MM.1S (cell line): Measurements from ENCODE around the gene SNX5.

Source experiments
- DNase-seq: peaks from one replicate; pipeline ENCODE4 v3.0.0-alpha.2; 2015
- H2AFZ ChIP-seq: fragments of 300-600 bp; sonication (generic); 2 replicates; pipeline ENCODE4 v1.6.0; 2016; ENCODE audit warnings: antibody characterized with exemption, low read length
- H3F3A ChIP-seq: fragments of 300-600 bp; sonication (generic); 2 replicates; pipeline ENCODE4 v1.6.1; 2016; ENCODE audit warnings: mild to moderate bottlenecking, antibody characterized with exemption, low read length, moderate library complexity, mixed read lengths; ENCODE audit not compliant: insufficient read depth
- H3K27ac ChIP-seq: fragments of 300-600 bp; sonication (generic); 2 replicates; pipeline ENCODE4 v1.5.1; 2016; ENCODE audit warnings: mild to moderate bottlenecking, low read length
- H3K27me3 ChIP-seq: fragments of 300-600 bp; sonication (generic); replicated peaks from 2 replicates; pipeline ENCODE4 v1.6.0; 2016; ENCODE audit warnings: low read length; ENCODE audit not compliant: insufficient read depth
- H3K36me3 ChIP-seq: fragments of 300-600 bp; sonication (generic); replicated peaks from 2 replicates; pipeline ENCODE4 v1.6.1; 2016; ENCODE audit warnings: mild to moderate bottlenecking, low read length, mixed read lengths; ENCODE audit not compliant: insufficient read depth
- H3K4me1 ChIP-seq: fragments of 300-600 bp; sonication (generic); 2 replicates; pipeline ENCODE4 v1.6.1; 2016; ENCODE audit warnings: low read length, mixed read lengths
- H3K4me2 ChIP-seq: fragments of 300-600 bp; sonication (generic); 2 replicates; pipeline ENCODE4 v1.6.0; 2016; ENCODE audit warnings: low read depth, low read length
- H3K4me3 ChIP-seq: fragments of 300-600 bp; sonication (generic); 2 replicates; pipeline ENCODE4 v1.5.1; 2016; ENCODE audit warnings: low read length, mixed read lengths
- H3K79me2 ChIP-seq: fragments of 300-600 bp; sonication (generic); 2 replicates; pipeline ENCODE4 v1.6.1; 2016; ENCODE audit warnings: mixed run types, low read length, mixed read lengths
- H3K9ac ChIP-seq: fragments of 300-600 bp; sonication (generic); 2 replicates; pipeline ENCODE4 v1.6.1; 2016; ENCODE audit warnings: low read length, mixed read lengths
- H3K9me2 ChIP-seq: fragments of 300-600 bp; sonication (generic); replicated peaks from 2 replicates; pipeline ENCODE4 v1.6.1; 2016; ENCODE audit warnings: mild to moderate bottlenecking, low read length, mixed read lengths; ENCODE audit not compliant: insufficient read depth
- H3K9me3 ChIP-seq: fragments of 300-600 bp; sonication (generic); replicated peaks from 2 replicates; pipeline ENCODE4 v1.6.1; 2016; ENCODE audit warnings: mild to moderate bottlenecking, low read length, mixed read lengths; ENCODE audit not compliant: insufficient read depth
- H4K20me1 ChIP-seq: fragments of 300-600 bp; sonication (generic); 2 replicates; pipeline ENCODE4 v1.6.1; 2016; ENCODE audit warnings: mild to moderate bottlenecking, low read length, moderate library complexity, mixed read lengths; ENCODE audit not compliant: insufficient read depth
- EZH2 ChIP-seq: fragments of 300-600 bp; sonication (generic); optimal IDR thresholded peaks from 2 replicates; pipeline ENCODE3; 2017; ENCODE audit warnings: low read depth, mild to moderate bottlenecking, antibody characterized with exemption, low read length, mixed read lengths
- EZH2phosphoT487 ChIP-seq: fragments of 300-600 bp; sonication (generic); IDR thresholded peaks from 2 replicates; pipeline ENCODE4 v1.6.1; 2018; ENCODE audit warnings: antibody characterized with exemption, low read length
- TF ChIP-seq, protein P1 (sequence below): fragments of 300-600 bp; sonication (generic); IDR thresholded peaks from 2 replicates; pipeline ENCODE4 v1.5.1; 2016; ENCODE audit warnings: antibody characterized with exemption, low read length, mixed read lengths

SNX5 gene

DNA sequence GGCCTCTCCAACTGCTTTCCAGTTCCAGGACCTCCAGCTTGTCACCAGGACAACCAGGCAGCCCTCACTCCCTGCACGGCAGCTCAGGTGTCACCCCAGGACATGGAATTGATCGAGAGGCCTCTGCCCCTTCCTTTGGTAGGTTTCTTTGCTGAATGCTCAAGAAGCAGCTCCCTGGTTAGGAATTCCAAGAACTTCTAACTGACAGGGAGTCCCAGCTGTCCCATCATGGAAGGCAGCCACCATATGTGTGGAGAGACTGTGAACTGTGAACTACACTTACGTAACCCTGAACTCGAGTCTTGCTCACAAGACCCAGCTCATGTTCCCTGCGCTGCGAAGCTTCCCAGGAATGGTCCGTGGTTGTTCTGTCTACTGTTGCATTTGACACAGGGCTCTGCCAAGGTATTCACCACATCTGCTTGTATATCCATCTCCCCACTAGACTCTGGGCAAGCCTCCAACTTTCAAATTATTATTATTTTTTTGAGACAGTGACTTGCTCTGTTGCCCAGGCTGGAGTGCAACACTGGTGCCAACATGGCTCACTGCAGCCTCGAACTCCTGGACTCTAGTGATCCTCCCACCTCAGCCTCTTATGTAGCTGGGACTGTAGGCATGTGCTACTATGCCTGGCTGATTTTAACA lies 35.9 kb upstream of the SNX5 start:
- Histone ChIP-seq H2AFZ (no peak overlapping the region), H3K27me3 (no peaks in the 10 kb centered on the region), H3F3A (0 out of 2 replicates have a peak, but pooled peaks cover 5% of the 10 kb centered on the region), H3K9me3 (no peaks in the 10 kb centered on the region), H3K27ac (no peak overlapping the region), H3K4me2 (no peak overlapping the region; the same call in 1 of the 2 replicates), H3K4me1 (peaks cover 15% of the 10 kb centered on the region), H3K9me2 (no peaks in the 10 kb centered on the region), H3K4me3 (no peak overlapping the region), H3K9ac (no peak overlapping the region), H3K79me2 (no peaks in the 10 kb centered on the region), H3K36me3 (no peaks in the 10 kb centered on the region), H4K20me1 (no peaks in the 10 kb centered on the region)
- no peak for DNase-seq
- no peak for TF ChIP-seq EZH2
- no peak for TF ChIP-seq EZH2phosphoT487
- TF ChIP-seq, protein P1, sequence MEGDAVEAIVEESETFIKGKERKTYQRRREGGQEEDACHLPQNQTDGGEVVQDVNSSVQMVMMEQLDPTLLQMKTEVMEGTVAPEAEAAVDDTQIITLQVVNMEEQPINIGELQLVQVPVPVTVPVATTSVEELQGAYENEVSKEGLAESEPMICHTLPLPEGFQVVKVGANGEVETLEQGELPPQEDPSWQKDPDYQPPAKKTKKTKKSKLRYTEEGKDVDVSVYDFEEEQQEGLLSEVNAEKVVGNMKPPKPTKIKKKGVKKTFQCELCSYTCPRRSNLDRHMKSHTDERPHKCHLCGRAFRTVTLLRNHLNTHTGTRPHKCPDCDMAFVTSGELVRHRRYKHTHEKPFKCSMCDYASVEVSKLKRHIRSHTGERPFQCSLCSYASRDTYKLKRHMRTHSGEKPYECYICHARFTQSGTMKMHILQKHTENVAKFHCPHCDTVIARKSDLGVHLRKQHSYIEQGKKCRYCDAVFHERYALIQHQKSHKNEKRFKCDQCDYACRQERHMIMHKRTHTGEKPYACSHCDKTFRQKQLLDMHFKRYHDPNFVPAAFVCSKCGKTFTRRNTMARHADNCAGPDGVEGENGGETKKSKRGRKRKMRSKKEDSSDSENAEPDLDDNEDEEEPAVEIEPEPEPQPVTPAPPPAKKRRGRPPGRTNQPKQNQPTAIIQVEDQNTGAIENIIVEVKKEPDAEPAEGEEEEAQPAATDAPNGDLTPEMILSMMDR: no peak

DNA sequence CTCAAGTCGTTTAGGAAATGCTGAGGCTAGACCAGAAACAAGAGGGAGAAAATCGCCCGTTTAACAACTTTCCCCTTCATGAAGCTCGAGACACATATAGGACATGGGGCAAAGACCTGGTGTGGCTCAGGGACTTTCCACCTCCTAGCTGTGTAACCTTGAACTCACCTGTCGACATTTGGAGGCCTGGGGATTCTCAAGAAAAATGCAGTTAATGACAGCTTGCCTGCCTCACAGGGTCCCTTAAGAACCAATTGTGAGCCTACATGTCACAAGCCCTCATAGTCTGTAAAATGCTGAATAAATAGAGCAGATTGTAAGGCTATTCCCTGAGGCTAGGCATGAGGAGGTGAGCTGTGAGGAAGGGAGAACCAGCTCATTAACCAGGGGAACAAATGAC lies 35.3 kb upstream of the SNX5 start:
- H3K9me2 ChIP-seq: no peaks in the 10 kb centered on the region
- H4K20me1 ChIP-seq: no peaks in the 10 kb centered on the region
- TF ChIP-seq EZH2phosphoT487 (no peak), EZH2 (no peak)
- TF ChIP-seq, protein P1: no peak
- H3K79me2 ChIP-seq: no peaks in the 10 kb centered on the region
- H3F3A ChIP-seq: 0 out of 2 replicates have a peak, but pooled peaks cover 5% of the 10 kb centered on the region
- no peak overlapping the region for H2AFZ ChIP-seq
- peak; percentile 81 for DNase-seq
- H3K27ac ChIP-seq: peak overlapping the region; percentile 13; the same call in 1 of the 2 replicates
- peak overlapping the region; percentile 32; the same call in 1 of the 2 replicates for H3K4me2 ChIP-seq
- no peaks in the 10 kb centered on the region for H3K9me3 ChIP-seq
- H3K9ac ChIP-seq: no peak overlapping the region
- H3K27me3 ChIP-seq: no peaks in the 10 kb centered on the region
- peaks cover 15% of the 10 kb centered on the region for H3K4me1 ChIP-seq
- H3K36me3 ChIP-seq: no peaks in the 10 kb centered on the region
- no peak overlapping the region for H3K4me3 ChIP-seq

DNA sequence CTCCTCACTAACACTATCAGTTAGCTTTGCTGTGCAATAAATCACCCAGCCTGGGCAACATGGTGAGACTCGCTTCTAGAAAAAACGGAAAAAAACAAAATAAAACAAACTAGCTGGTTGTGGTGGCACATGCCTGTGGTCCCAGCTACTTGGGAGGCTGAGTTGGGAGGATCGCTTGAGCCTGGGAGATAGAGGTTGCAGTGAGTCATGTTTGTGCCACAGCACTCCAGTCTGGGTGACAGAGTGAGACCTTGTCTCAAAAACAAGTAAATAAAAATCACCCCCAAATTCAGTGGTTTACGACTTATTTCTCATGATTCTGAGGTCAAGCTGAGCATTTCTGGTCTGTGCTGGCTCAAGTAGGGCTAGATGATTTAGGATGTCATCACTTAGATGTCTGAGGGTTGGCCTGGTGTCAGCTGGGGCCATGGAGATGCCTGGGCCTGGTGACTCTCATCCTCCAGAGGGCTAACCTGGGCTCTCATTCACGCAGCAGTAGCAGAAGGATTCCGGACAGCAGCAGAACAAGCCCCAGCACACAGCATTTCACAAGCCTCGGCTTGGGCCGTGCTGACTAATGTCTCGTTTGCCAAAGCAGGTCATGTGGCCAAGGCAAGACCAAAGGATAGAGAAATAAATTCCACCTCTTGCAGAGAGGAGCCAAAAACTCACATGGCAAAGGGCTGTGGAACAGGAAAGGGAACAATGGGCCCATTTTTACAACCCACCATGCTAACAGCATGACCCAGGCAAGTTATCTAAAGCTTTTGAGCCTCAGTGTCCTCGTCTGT lies 32.7 kb upstream of the SNX5 start:
- no peaks in the 10 kb centered on the region for H3K36me3 ChIP-seq
- H3K79me2 ChIP-seq: no peaks in the 10 kb centered on the region
- H2AFZ ChIP-seq: no peak overlapping the region
- H3K4me3 ChIP-seq: no peak overlapping the region
- H3F3A ChIP-seq: 0 out of 2 replicates have a peak, but pooled peaks cover 5% of the 10 kb centered on the region
- no peaks in the 10 kb centered on the region for H3K27me3 ChIP-seq
- H3K4me1 ChIP-seq: peaks cover 15% of the 10 kb centered on the region
- H3K9ac ChIP-seq: no peak overlapping the region
- no peaks in the 10 kb centered on the region for H4K20me1 ChIP-seq
- no peaks in the 10 kb centered on the region for H3K9me2 ChIP-seq
- H3K27ac ChIP-seq: no peak overlapping the region
- H3K4me2 ChIP-seq: no peak overlapping the region
- DNase-seq: no peak
- no peak for TF ChIP-seq EZH2
- TF ChIP-seq, protein P1: no peak
- no peak for TF ChIP-seq EZH2phosphoT487
- H3K9me3 ChIP-seq: no peaks in the 10 kb centered on the region
